IMR-90 (cell line): ENCODE measurements around the gene BTN1A1. TPM values are rescaled to one million over a fixed set of nuclear protein-coding genes. Genes with fewer than 3 reads are reported as not detected.

Experiments used
- ATAC-seq: fragments of 200-7000 bp; cut with Tn5 transposase; 2 replicates; pipeline ENCODE4 v1.9.1; 2020; ENCODE audit warnings: low read depth, mild to moderate bottlenecking, moderate library complexity
- BruUV-seq: library from RNA; stranded (reverse); fragments of 400-500 nt; replicated peaks from 2 replicates; lab custom pipeline; 2021; lab: Mats Ljungman, UMichigan
- CTCF ChIA-PET: fragments of 300-600 bp; formaldehyde crosslinking; extraction: SDS; loops from one replicate; lab custom pipeline; 2021; ENCODE audit warnings: antibody characterized with exemption; lab: Yijun Ruan, JAX
- POLR2A ChIA-PET: fragments of 300-600 bp; sonication (Branson Sonifier 250); formaldehyde crosslinking; loops from one replicate; lab custom pipeline; 2022; ENCODE audit warnings: antibody characterized with exemption; ENCODE audit not compliant: unreplicated experiment; lab: Charles Lee
- DNase-seq: peaks from one replicate; pipeline ENCODE4 v3.0.0; 2013
- H2AFZ ChIP-seq: replicated peaks from 2 replicates; pipeline ENCODE3; 2013; ENCODE audit warnings: low read length, mild to moderate bottlenecking; ENCODE audit not compliant: poor library complexity
- H2AK5ac ChIP-seq: 2 replicates; pipeline ENCODE4 v1.6.1; 2013; ENCODE audit warnings: low read depth, low read length, inconsistent platforms
- H2AK9ac ChIP-seq: replicated peaks from 2 replicates; pipeline ENCODE3; 2013; ENCODE audit warnings: mild to moderate bottlenecking, low read depth, low read length, moderate library complexity; ENCODE audit not compliant: poor library complexity
- H2BK120ac ChIP-seq: 2 replicates; pipeline ENCODE4 v1.6.1; 2013; ENCODE audit warnings: low read depth, low read length, inconsistent platforms
- H2BK15ac ChIP-seq: 3 replicates; pipeline ENCODE4 v1.6.1; 2013; ENCODE audit warnings: low read depth, low read length, inconsistent platforms
- H2BK20ac ChIP-seq: 2 replicates; pipeline ENCODE4 v1.6.1; 2013; ENCODE audit warnings: low read depth, mild to moderate bottlenecking, inconsistent platforms, low read length, moderate library complexity
- H2BK5ac ChIP-seq: 2 replicates; pipeline ENCODE4 v1.6.1; 2013; ENCODE audit warnings: mild to moderate bottlenecking, low read depth, low read length, inconsistent platforms; ENCODE audit not compliant: poor library complexity, severe bottlenecking
- H3K14ac ChIP-seq: replicated peaks from 2 replicates; pipeline ENCODE4 v1.6.1; 2013; ENCODE audit warnings: low read depth, low read length, inconsistent platforms
- H3K18ac ChIP-seq: 2 replicates; pipeline ENCODE4 v1.6.1; 2013; ENCODE audit warnings: low read depth, low read length, control low read depth
- H3K23ac ChIP-seq: 2 replicates; pipeline ENCODE4 v1.6.1; 2013; ENCODE audit warnings: low read depth, low read length, inconsistent platforms
- H3K27ac ChIP-seq: 2 replicates; pipeline ENCODE4 v1.5.1; 2013; ENCODE audit warnings: mild to moderate bottlenecking, control low read depth, low read length; ENCODE audit not compliant: insufficient read depth
- H3K27me3 ChIP-seq: 2 replicates; pipeline ENCODE4 v1.6.1; 2013; ENCODE audit warnings: low read length; ENCODE audit not compliant: control insufficient read depth, insufficient read depth
- H3K36me3 ChIP-seq: 2 replicates; pipeline ENCODE4 v1.6.1; 2013; ENCODE audit warnings: low read length, mixed read lengths; ENCODE audit not compliant: control insufficient read depth, insufficient read depth
- H3K4ac ChIP-seq: 2 replicates; pipeline ENCODE4 v1.6.1; 2013; ENCODE audit warnings: low read depth, low read length, inconsistent platforms
- H3K4me1 ChIP-seq: 2 replicates; pipeline ENCODE4 v1.6.1; 2013; ENCODE audit warnings: low read length, mixed read lengths; ENCODE audit not compliant: control insufficient read depth, insufficient read depth
- H3K4me2 ChIP-seq: 2 replicates; pipeline ENCODE4 v1.6.1; 2013; ENCODE audit warnings: low read depth, mild to moderate bottlenecking, control low read depth, low read length, moderate library complexity
- H3K4me3 ChIP-seq: 2 replicates; pipeline ENCODE4 v1.5.1; 2013; ENCODE audit warnings: low read depth, mild to moderate bottlenecking, control low read depth, low read length, moderate library complexity; ENCODE audit not compliant: insufficient read depth
- H3K56ac ChIP-seq: 2 replicates; pipeline ENCODE4 v1.6.1; 2013; ENCODE audit warnings: low read length, inconsistent platforms; ENCODE audit not compliant: insufficient read depth; ENCODE audit errors: extremely low read depth
- H3K79me1 ChIP-seq, 2 experiments: 2 replicates each; pipeline ENCODE4 v1.6.1; 2013; ENCODE audit warnings: low read length in 2 of 2, inconsistent platforms in 1 of 2, low read depth in 1 of 2
- H3K9ac ChIP-seq: 2 replicates; pipeline ENCODE4 v1.6.1; 2013; ENCODE audit warnings: low read depth, low read length, control low read depth
- H3K9me1 ChIP-seq: 2 replicates; pipeline ENCODE4 v1.6.1; 2013; ENCODE audit warnings: low read length, inconsistent platforms; ENCODE audit not compliant: insufficient read depth
- H3K9me3 ChIP-seq: 2 replicates; pipeline ENCODE4 v1.6.1; 2013; ENCODE audit warnings: low read length; ENCODE audit not compliant: control insufficient read depth, insufficient read depth
- H4K20me1 ChIP-seq: 2 replicates; pipeline ENCODE4 v1.6.1; 2013; ENCODE audit warnings: low read length, inconsistent platforms; ENCODE audit not compliant: insufficient read depth
- H4K5ac ChIP-seq: 2 replicates; pipeline ENCODE4 v1.6.1; 2013; ENCODE audit warnings: mild to moderate bottlenecking, low read depth, low read length, control low read depth
- H4K8ac ChIP-seq, 2 experiments: 2 replicates each; pipeline ENCODE4 v1.6.1; 2013; ENCODE audit warnings: low read depth in 2 of 2, low read length in 2 of 2, control low read depth in 1 of 2, inconsistent platforms in 1 of 2
- H4K91ac ChIP-seq: 2 replicates; pipeline ENCODE4 v1.6.1; 2013; ENCODE audit warnings: low read depth, low read length, inconsistent platforms; ENCODE audit not compliant: insufficient read depth
- BHLHE40 ChIP-seq: fragments of 150-350 bp; IDR thresholded peaks from 2 replicates; pipeline ENCODE4 v1.6.1; 2016; ENCODE audit warnings: mild to moderate bottlenecking, low read depth, low read length
- CEBPB ChIP-seq: IDR thresholded peaks from 2 replicates; pipeline ENCODE4 v1.6.1; 2012; ENCODE audit warnings: low read depth, low read length, improper control_type of control experiment
- CHD1 ChIP-seq: IDR thresholded peaks from 2 replicates; pipeline ENCODE4 v1.6.1; 2012; ENCODE audit warnings: low read depth, low read length, improper control_type of control experiment
- CTCF ChIP-seq: conservative IDR thresholded peaks from 2 replicates; pipeline ENCODE4 v1.5.1; 2012; ENCODE audit warnings: mild to moderate bottlenecking, low read depth, low read length, improper control_type of control experiment
- ELK1 ChIP-seq: fragments of 150-350 bp; IDR thresholded peaks from 2 replicates; pipeline ENCODE4 v1.6.1; 2016; ENCODE audit warnings: low read depth, mild to moderate bottlenecking, low read length, moderate library complexity, borderline replicate concordance
- FOS ChIP-seq: fragments of 150-350 bp; IDR thresholded peaks from 2 replicates; pipeline ENCODE4 v1.6.1; 2016; ENCODE audit warnings: low read depth, low read length
- MAFK ChIP-seq: IDR thresholded peaks from 2 replicates; pipeline ENCODE4 v1.6.1; 2012; ENCODE audit warnings: low read depth, low read length, improper control_type of control experiment
- MAZ ChIP-seq: IDR thresholded peaks from 2 replicates; pipeline ENCODE4 v1.6.1; 2012; ENCODE audit warnings: low read depth, mild to moderate bottlenecking, low read length, improper control_type of control experiment, moderate library complexity, borderline replicate concordance
- MXI1 ChIP-seq: IDR thresholded peaks from 2 replicates; pipeline ENCODE4 v1.6.1; 2012; ENCODE audit warnings: low read depth, mild to moderate bottlenecking, low read length, moderate library complexity, borderline replicate concordance
- NFE2L2 ChIP-seq: fragments of 150-350 bp; IDR thresholded peaks from 2 replicates; pipeline ENCODE4 v1.6.1; 2016; ENCODE audit warnings: low read depth, mild to moderate bottlenecking, low read length
- POLR2A ChIP-seq: IDR thresholded peaks from 2 replicates; pipeline ENCODE4 v1.6.1; 2012; ENCODE audit warnings: mild to moderate bottlenecking, low read depth, low read length
- RAD21 ChIP-seq: IDR thresholded peaks from 2 replicates; pipeline ENCODE4 v1.6.1; 2012; ENCODE audit warnings: low read length, improper control_type of control experiment
- RCOR1 ChIP-seq: IDR thresholded peaks from 2 replicates; pipeline ENCODE4 v1.6.1; 2012; ENCODE audit warnings: mild to moderate bottlenecking, low read length, improper control_type of control experiment; ENCODE audit not compliant: insufficient replicate concordance
- RFX5 ChIP-seq: IDR thresholded peaks from 2 replicates; pipeline ENCODE4 v1.8.0; 2012; ENCODE audit warnings: low read depth, mild to moderate bottlenecking, low read length, moderate library complexity
- SMC3 ChIP-seq: fragments of 150-350 bp; IDR thresholded peaks from 2 replicates; pipeline ENCODE4 v1.6.1; 2016; ENCODE audit warnings: low read depth, mild to moderate bottlenecking, antibody characterized with exemption, low read length, moderate library complexity
- WGBS, 2 experiments: methylation state at CpG; one replicate each; pipeline versions ENCODE4 v1.1.5 to v1.1.7; 2013; ENCODE audit warnings: missing lambda C conversion rate in 2 of 2; ENCODE audit not compliant: insufficient read length in 1 of 2; ENCODE audit errors: extremely low coverage in 2 of 2; 5-methylcytosine and 5-hydroxymethylcytosine counted together
- dilution Hi-C: fragments of 300-500 bp; cut with HindIII; formaldehyde crosslinking; loops from one replicate; pipeline ENCODE4 v1.14.3; 2018; ENCODE audit warnings: low sequenced_read_pairs; ENCODE audit not compliant: unreplicated experiment
- in situ Hi-C: fragments of 300-500 bp; cut with MboI; formaldehyde crosslinking; loops from 3 replicates; pipeline ENCODE4 v1.14.3; 2019; ENCODE audit warnings: low sequenced_read_pairs, inconsistent platforms, mixed read lengths
- intact Hi-C: fragments of 100-400 bp; cut with micrococcal nuclease; formaldehyde crosslinking; loops from 2 replicates; pipeline ENCODE4 v1.10.0; 2022
- polyA plus RNA-seq, 3 experiments: library from polyadenylated mRNA; depleted of rRNA; stranded (reverse); fragments of >200 nt; gene quantifications; 2 replicates each; pipeline ENCODE4 v1.2.3, GENCODE V29; 2012; ENCODE audit warnings: low replicate concordance in 1 of 3
- total RNA-seq: library from RNA; depleted of rRNA; stranded (reverse); fragments of >200 nt; gene quantifications from 2 replicates; pipeline ENCODE4 v1.2.3, GENCODE V29; 2012
- TF ChIP-seq, protein P1 (sequence below): fragments of 150-350 bp; IDR thresholded peaks from 2 replicates; pipeline ENCODE4 v1.6.1; 2017; ENCODE audit warnings: mild to moderate bottlenecking, antibody characterized with exemption, low read length, low read depth

The BTN1A1 gene
- total and polyA plus RNA-seq, 2 of the 4 experiments (the other 2 are of a cell fraction): not detected

DNA sequence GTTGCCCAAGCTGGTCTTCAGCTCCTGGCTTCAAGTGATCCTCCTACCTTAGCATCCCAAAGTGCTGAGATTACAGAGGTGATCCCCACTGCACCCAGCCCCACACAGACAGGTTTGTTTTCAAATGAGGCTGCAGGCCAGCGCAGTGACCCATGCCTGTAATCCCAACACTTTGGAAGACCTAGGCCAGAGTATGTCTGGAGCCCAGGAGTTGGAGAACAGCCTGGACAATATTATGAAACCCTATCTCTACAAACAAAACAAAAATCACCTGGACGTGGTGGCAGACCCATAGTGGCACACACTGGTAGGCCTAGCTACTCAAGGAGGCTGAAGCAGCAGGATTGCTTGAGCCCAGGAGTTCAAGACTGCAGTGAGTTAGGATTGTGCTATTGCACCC is 30.1 kb downstream of the BTN1A1 start:
- Histone ChIP-seq H4K8ac (no peak overlapping the region), H3K14ac (no peak overlapping the region), H3K27me3 (no peaks in the 10 kb centered on the region), H3K4me2 (no peak overlapping the region), H3K36me3 (no peaks in the 10 kb centered on the region), H3K56ac (no peak overlapping the region), H3K79me1 (no peaks in the 10 kb centered on the region; a peak in 1 of 4 replicates), H4K91ac (no peak overlapping the region), H2BK15ac (no peak overlapping the region), H3K9me1 (peaks cover 3% of the 10 kb centered on the region; the same call in 1 of the 2 replicates), H3K4me1 (no peaks in the 10 kb centered on the region), H3K4ac (no peak overlapping the region), H4K20me1 (no peaks in the 10 kb centered on the region), H2AK5ac (no peak overlapping the region), H4K5ac (no peak overlapping the region), H3K27ac (no peak overlapping the region), H2BK20ac (no peak overlapping the region), H3K23ac (no peak overlapping the region), H3K18ac (no peak overlapping the region), H2BK5ac (no peak overlapping the region), H2AK9ac (no peak overlapping the region), H3K9ac (no peak overlapping the region), H3K4me3 (no peak overlapping the region), H2BK120ac (no peak overlapping the region), H3K9me3 (no peaks in the 10 kb centered on the region), H2AFZ (no peak overlapping the region)
- BruUV-seq: no TSS peak
- in situ Hi-C loops: no loop called here
- ChIA-PET CTCF (no interaction called here), POLR2A (no interaction called here)
- no peak for DNase-seq
- no CpG with 5 or more reads among the region's 2 CpGs for WGBS, 2 experiments
- TF ChIP-seq SMC3: no peak
- no peak for TF ChIP-seq NFE2L2
- TF ChIP-seq MXI1: no peak
- TF ChIP-seq ELK1: no peak
- TF ChIP-seq CHD1: no peak
- TF ChIP-seq RCOR1: no peak
- TF ChIP-seq MAFK: no peak
- TF ChIP-seq CEBPB: no peak
- no peak for TF ChIP-seq CTCF
- no peak for TF ChIP-seq POLR2A
- TF ChIP-seq RAD21: no peak
- TF ChIP-seq, protein P1, sequence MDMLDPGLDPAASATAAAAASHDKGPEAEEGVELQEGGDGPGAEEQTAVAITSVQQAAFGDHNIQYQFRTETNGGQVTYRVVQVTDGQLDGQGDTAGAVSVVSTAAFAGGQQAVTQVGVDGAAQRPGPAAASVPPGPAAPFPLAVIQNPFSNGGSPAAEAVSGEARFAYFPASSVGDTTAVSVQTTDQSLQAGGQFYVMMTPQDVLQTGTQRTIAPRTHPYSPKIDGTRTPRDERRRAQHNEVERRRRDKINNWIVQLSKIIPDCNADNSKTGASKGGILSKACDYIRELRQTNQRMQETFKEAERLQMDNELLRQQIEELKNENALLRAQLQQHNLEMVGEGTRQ: no peak
- no peak for TF ChIP-seq RFX5
- TF ChIP-seq MAZ: no peak
- TF ChIP-seq FOS: no peak
- no peak for TF ChIP-seq BHLHE40
- intact Hi-C loops: no loop called here
- no peak for ATAC-seq
- dilution Hi-C loops: no loop called here
